H1 (cell line): ENCODE measurements around the gene DOP1A. TPM values are rescaled to one million over a fixed set of nuclear protein-coding genes. Genes with fewer than 3 reads are reported as not detected.

Experiments used
- CTCF ChIA-PET: fragments of 300-600 bp; sonication (Branson Sonifier 250); formaldehyde crosslinking; loops from one replicate; lab custom pipeline; 2021; ENCODE audit not compliant: partially characterized antibody; lab: Charles Lee
- POLR2A ChIA-PET: fragments of 300-600 bp; sonication (Branson Sonifier 250); formaldehyde crosslinking; loops from one replicate; lab custom pipeline; 2021; ENCODE audit warnings: inconsistent platforms; ENCODE audit not compliant: partially characterized antibody; lab: Charles Lee
- DNase-seq, 2 experiments: peaks; one replicate each; pipeline versions ENCODE4 v3.0.0 to v3.0.0-alpha.2; 2010 to 2022; ENCODE audit warnings: low spot score in 2 of 2, low read depth in 1 of 2, mixed read lengths in 1 of 2
- FAIRE-seq: peaks from 2 replicates; lab custom pipeline; 2011; peaks lifted over from hg19 to GRCh38; lab: Jason Lieb, UNC
- H2AFZ ChIP-seq: 2 replicates; pipeline ENCODE4 v1.8.1; 2012; ENCODE audit warnings: low read length, inconsistent platforms
- H2AK5ac ChIP-seq: 2 replicates; pipeline ENCODE4 v1.6.1; 2013; ENCODE audit warnings: low read depth, low read length
- H2BK120ac ChIP-seq: replicated peaks from 2 replicates; pipeline ENCODE3; 2013; ENCODE audit warnings: low read depth, low read length, inconsistent platforms
- H2BK12ac ChIP-seq: 2 replicates; pipeline ENCODE4 v1.6.1; 2013; ENCODE audit warnings: low read depth, low read length
- H2BK15ac ChIP-seq: 2 replicates; pipeline ENCODE4 v1.6.1; 2013; ENCODE audit warnings: low read length
- H2BK20ac ChIP-seq: 2 replicates; pipeline ENCODE4 v1.6.1; 2013; ENCODE audit warnings: low read length
- H2BK5ac ChIP-seq: 2 replicates; pipeline ENCODE4 v1.6.1; 2013; ENCODE audit warnings: low read depth, low read length
- H3K14ac ChIP-seq: 2 replicates; pipeline ENCODE4 v1.6.1; 2013; ENCODE audit warnings: inconsistent platforms; ENCODE audit not compliant: insufficient read length
- H3K18ac ChIP-seq: 2 replicates; pipeline ENCODE4 v1.6.1; 2013; ENCODE audit warnings: low read length; ENCODE audit errors: extremely low read depth
- H3K23ac ChIP-seq: 2 replicates; pipeline ENCODE4 v1.6.1; 2013; ENCODE audit warnings: inconsistent platforms; ENCODE audit not compliant: insufficient read length
- H3K23me2 ChIP-seq: 2 replicates; pipeline ENCODE4 v1.6.1; 2013; ENCODE audit warnings: low read depth, low read length
- H3K27ac ChIP-seq: 2 replicates; pipeline ENCODE4 v1.6.1; 2011; ENCODE audit warnings: low read depth, low read length, inconsistent platforms
- H3K27me3 ChIP-seq, 4 experiments: replicated peaks in 1 of 4; 1 replicate in 1 of 4; 2 replicates in 3 of 4; pipeline versions ENCODE4 v1.6.1 to v1.8.1; 2011 to 2013; ENCODE audit warnings: low read length in 3 of 4, mild to moderate bottlenecking in 3 of 4, inconsistent platforms in 2 of 4, mixed read lengths in 2 of 4, moderate library complexity in 1 of 4; ENCODE audit not compliant: control insufficient read depth in 3 of 4, insufficient read depth in 3 of 4; ENCODE audit errors: extremely low read depth in 1 of 4
- H3K36me3 ChIP-seq, 4 experiments: 2 replicates each; pipeline versions ENCODE4 v1.6.1 to v1.8.1; 2011 to 2013; ENCODE audit warnings: mild to moderate bottlenecking in 4 of 4, low read length in 3 of 4, moderate library complexity in 2 of 4, control low read depth in 1 of 4, inconsistent platforms in 1 of 4; ENCODE audit not compliant: insufficient read depth in 4 of 4, control insufficient read depth in 2 of 4
- H3K4ac ChIP-seq: replicated peaks from 2 replicates; pipeline ENCODE3; 2013; ENCODE audit warnings: low read length, low read depth, mixed read lengths, inconsistent platforms; ENCODE audit not compliant: insufficient read length
- H3K4me1 ChIP-seq, 4 experiments: replicated peaks in 1 of 4; 1 replicate in 1 of 4; 2 replicates in 3 of 4; pipeline versions ENCODE4 v1.6.1 to v1.8.1; 2011 to 2013; ENCODE audit warnings: low read length in 3 of 4, inconsistent platforms in 2 of 4, mixed read lengths in 1 of 4; ENCODE audit not compliant: insufficient read depth in 4 of 4, control insufficient read depth in 3 of 4
- H3K4me2 ChIP-seq, 2 experiments: 2 replicates each; pipeline versions ENCODE4 v1.6.1 to v1.8.1; 2011 to 2013; ENCODE audit warnings: low read depth in 2 of 2, low read length in 2 of 2, control low read depth in 1 of 2, inconsistent platforms in 1 of 2, mild to moderate bottlenecking in 1 of 2; ENCODE audit not compliant: insufficient read depth in 1 of 2
- H3K4me3 ChIP-seq, 4 experiments: fragments of 200-600, 300-600 bp in 1 of 4; sonication (generic), shearing (Covaris generic), sonication (Bioruptor Twin) in 1 of 4; 2 replicates each; pipeline versions ENCODE4 v1.5.1 to v1.8.1; 2011 to 2016; ENCODE audit warnings: low read length in 4 of 4, low read depth in 3 of 4, control low read depth in 2 of 4, inconsistent platforms in 2 of 4, mild to moderate bottlenecking in 2 of 4, mixed read lengths in 1 of 4, moderate library complexity in 1 of 4; ENCODE audit not compliant: insufficient read depth in 2 of 4; ENCODE audit errors: extremely low read depth in 1 of 4
- H3K56ac ChIP-seq: replicated peaks from 2 replicates; pipeline ENCODE3; 2013; ENCODE audit warnings: low read depth, mild to moderate bottlenecking, mixed read lengths, low read length, inconsistent platforms; ENCODE audit not compliant: insufficient read length
- H3K79me1 ChIP-seq: 2 replicates; pipeline ENCODE4 v1.6.1; 2013; ENCODE audit warnings: low read depth, low read length, control low read depth
- H3K79me2 ChIP-seq, 2 experiments: 2 replicates each; pipeline versions ENCODE4 v1.6.1 to v1.8.1; 2012 to 2013; ENCODE audit warnings: low read length in 2 of 2, mild to moderate bottlenecking in 2 of 2, inconsistent platforms in 1 of 2; ENCODE audit not compliant: insufficient read depth in 2 of 2, control insufficient read depth in 1 of 2
- H3K9ac ChIP-seq, 4 experiments: replicated peaks in 1 of 4; 1 replicate in 1 of 4; 2 replicates in 3 of 4; pipeline versions ENCODE4 v1.6.1 to v1.8.1; 2011 to 2013; ENCODE audit warnings: low read depth in 3 of 4, low read length in 3 of 4, control low read depth in 2 of 4, mild to moderate bottlenecking in 2 of 4, moderate library complexity in 2 of 4, inconsistent platforms in 1 of 4; ENCODE audit errors: extremely low read depth in 1 of 4
- H3K9me3 ChIP-seq, 2 experiments: 2 replicates each; pipeline versions ENCODE4 v1.6.1 to v1.8.1; 2012 to 2013; ENCODE audit warnings: mild to moderate bottlenecking in 2 of 2, moderate library complexity in 2 of 2, control low read depth in 1 of 2, inconsistent platforms in 1 of 2, low read depth in 1 of 2, low read length in 1 of 2, mixed read lengths in 1 of 2; ENCODE audit not compliant: insufficient read depth in 2 of 2
- H4K20me1 ChIP-seq, 2 experiments: replicated peaks in 1 of 2; 2 replicates each; pipeline versions ENCODE3 to v1.8.1; 2011 to 2013; ENCODE audit warnings: inconsistent platforms in 2 of 2, low read length in 2 of 2, mild to moderate bottlenecking in 1 of 2; ENCODE audit not compliant: insufficient read depth in 2 of 2, control insufficient read depth in 1 of 2
- H4K5ac ChIP-seq: 2 replicates; pipeline ENCODE4 v1.6.1; 2013; ENCODE audit warnings: low read length, low read depth, mixed read lengths, inconsistent platforms; ENCODE audit not compliant: insufficient read length
- H4K8ac ChIP-seq: 2 replicates; pipeline ENCODE4 v1.8.0; 2013; ENCODE audit warnings: mild to moderate bottlenecking, moderate library complexity, low read length, inconsistent platforms; ENCODE audit not compliant: insufficient read depth; ENCODE audit errors: extremely low read depth
- H4K91ac ChIP-seq: replicated peaks from 2 replicates; pipeline ENCODE3; 2013; ENCODE audit warnings: low read length, mixed read lengths, inconsistent platforms; ENCODE audit not compliant: insufficient read length
- BACH1 ChIP-seq: IDR thresholded peaks from 2 replicates; pipeline ENCODE4 v1.6.1; 2012; ENCODE audit warnings: low read length, improper control_type of control experiment
- GABPA ChIP-seq: IDR thresholded peaks from 2 replicates; pipeline ENCODE4 v1.6.1; 2011; ENCODE audit warnings: mild to moderate bottlenecking, low read length, moderate library complexity, borderline replicate concordance; ENCODE audit not compliant: insufficient read depth
- NANOG ChIP-seq: IDR thresholded peaks from 2 replicates; pipeline ENCODE4 v1.6.1; 2011; ENCODE audit warnings: low read length, low read depth, mild to moderate bottlenecking, inconsistent platforms; ENCODE audit not compliant: insufficient read depth, poor library complexity, severe bottlenecking
- POU5F1 ChIP-seq: IDR thresholded peaks from 2 replicates; pipeline ENCODE4 v1.6.1; 2011; ENCODE audit warnings: low read depth, mild to moderate bottlenecking, low read length, moderate library complexity
- RAD21 ChIP-seq, 2 experiments: IDR thresholded peaks in 1 of 2; conservative IDR thresholded peaks in 1 of 2; 2 replicates each; pipeline ENCODE4 v1.6.1; 2011; ENCODE audit warnings: low read depth in 2 of 2, low read length in 2 of 2, improper control_type of control experiment in 1 of 2, inconsistent platforms in 1 of 2, mild to moderate bottlenecking in 1 of 2, moderate library complexity in 1 of 2
- RFX5 ChIP-seq: IDR thresholded peaks from 2 replicates; pipeline ENCODE4 v1.6.1; 2011; ENCODE audit warnings: low read depth, low read length, improper control_type of control experiment, borderline replicate concordance
- RNF2 ChIP-seq: fragments of 200-900, 300-1000 bp; sonication (generic); IDR thresholded peaks from 2 replicates; pipeline ENCODE4 v1.7.1; 2016; ENCODE audit warnings: borderline replicate concordance, low read depth, mild to moderate bottlenecking, antibody characterized with exemption, low read length; ENCODE audit not compliant: poor library complexity, severe bottlenecking; ENCODE audit errors: missing control alignments
- SAP30 ChIP-seq: fragments of 300-600 bp; sonication (generic); IDR thresholded peaks from 2 replicates; pipeline ENCODE4 v1.7.1; 2012; ENCODE audit warnings: low read length, moderate library complexity, mild to moderate bottlenecking, inconsistent platforms; ENCODE audit not compliant: insufficient read depth, insufficient replicate concordance
- SP4 ChIP-seq: IDR thresholded peaks from 2 replicates; pipeline ENCODE4 v1.6.1; 2012; ENCODE audit warnings: low read length, inconsistent platforms
- TAF7 ChIP-seq: optimal IDR thresholded peaks from 2 replicates; pipeline ENCODE3; 2011; ENCODE audit warnings: low read depth, mild to moderate bottlenecking, inconsistent platforms, low read length, moderate library complexity, borderline replicate concordance
- TBP ChIP-seq: IDR thresholded peaks from 2 replicates; pipeline ENCODE4 v1.6.1; 2011; ENCODE audit warnings: low read depth, low read length, improper control_type of control experiment
- TEAD4 ChIP-seq: IDR thresholded peaks from 2 replicates; pipeline ENCODE4 v1.6.1; 2012; ENCODE audit warnings: low read depth, low read length, inconsistent platforms, mixed read lengths
- WGBS, 2 experiments: shearing (Covaris generic) in 1 of 2; methylation state at CpG; one replicate each; pipeline versions ENCODE4 v1.1.6 to v1.1.7; 2013 to 2015; ENCODE audit warnings: low lambda C conversion rate in 2 of 2, mixed read lengths in 2 of 2, inconsistent platforms in 1 of 2, low coverage in 1 of 2, missing lambda C conversion rate in 1 of 2; ENCODE audit not compliant: insufficient replicate concordance in 2 of 2, insufficient coverage in 1 of 2, insufficient read length in 1 of 2; ENCODE audit errors: extremely low coverage in 1 of 2, missing lambda C conversion rate in 1 of 2; 5-methylcytosine and 5-hydroxymethylcytosine counted together
- polyA plus RNA-seq, 7 experiments: library from polyadenylated mRNA; depleted of rRNA in 3 of 7; stranded (reverse) in 5 of 7; unstranded in 2 of 7; fragments of >200 nt in 5 of 7; fragments of 200-250 nt in 2 of 7; gene quantifications; 1 replicate in 5 of 7; 2 replicates in 1 of 7; 4 replicates in 1 of 7; pipeline versions ENCODE4 v1.2.1 to v1.2.3, GENCODE V29; 2011 to 2013; ENCODE audit warnings: missing spikeins in 2 of 7, mixed read lengths in 2 of 7
- total RNA-seq: library from RNA; stranded (reverse); fragmentation: NEBNext Ultra II Directional; extraction: Animal tissue kit (Norgen Biotek cat#: 25700); gene quantifications from 2 replicates; pipeline ENCODE4 v1.2.1, GENCODE V29; 2021
- TF ChIP-seq, protein P1 (sequence below): IDR thresholded peaks from 2 replicates; pipeline ENCODE4 v1.6.1; 2012; ENCODE audit warnings: inconsistent platforms

Gene DOP1A
- total and polyA plus RNA-seq, 2 of the 8 experiments (the other 6 are each of a cell fraction or from before 2014, with no cell fraction given) = 7.5 to 14.7 TPM

- no peak overlapping the region for H2AK5ac ChIP-seq
- no peak overlapping the region for H2BK20ac ChIP-seq
- H3K4ac ChIP-seq = no peak overlapping the region
- H4K91ac ChIP-seq = no peak overlapping the region
- H4K5ac ChIP-seq = no peak overlapping the region
- ChIA-PET CTCF (interaction anchor here (1.7 kb wide), 1 partner anchor 309 kb away, joined by 3 read pairs; no protein-coding TSS in a partner anchor), POLR2A (no interaction called here)
- H3K4me1 ChIP-seq = no peaks in the 10 kb centered on the region
- no peak overlapping the region for H3K18ac ChIP-seq
- no peak overlapping the region for H3K9ac ChIP-seq
- H2BK15ac ChIP-seq = no peak overlapping the region
- no peak for DNase-seq
- H3K36me3 ChIP-seq = no peaks in the 10 kb centered on the region
- H3K79me1 ChIP-seq = no peaks in the 10 kb centered on the region
- no peak overlapping the region for H2BK5ac ChIP-seq
- no peak overlapping the region for H3K4me3 ChIP-seq
- no peak overlapping the region for H3K27ac ChIP-seq
- H3K9me3 ChIP-seq = no peaks in the 10 kb centered on the region
- H4K8ac ChIP-seq = no peak overlapping the region
- H3K14ac ChIP-seq = no peak overlapping the region
- H3K79me2 ChIP-seq = no peaks in the 10 kb centered on the region
- H3K27me3 ChIP-seq = no peaks in the 10 kb centered on the region
- H2BK12ac ChIP-seq = no peak overlapping the region
- H3K23me2 ChIP-seq = no peaks in the 10 kb centered on the region
- no peak for FAIRE-seq
- H4K20me1 ChIP-seq = no peaks in the 10 kb centered on the region
- no peak overlapping the region for H3K4me2 ChIP-seq
- no peak overlapping the region for H2AFZ ChIP-seq
- 92% methylated on average over 4 of the region's 4 CpGs; no CpG with 5 or more reads in 1 of the 2 experiments for WGBS, 2 experiments
- no peak overlapping the region for H3K23ac ChIP-seq
- no peak overlapping the region for H2BK120ac ChIP-seq
- H3K56ac ChIP-seq = no peak overlapping the region
- TF ChIP-seq, protein P1, sequence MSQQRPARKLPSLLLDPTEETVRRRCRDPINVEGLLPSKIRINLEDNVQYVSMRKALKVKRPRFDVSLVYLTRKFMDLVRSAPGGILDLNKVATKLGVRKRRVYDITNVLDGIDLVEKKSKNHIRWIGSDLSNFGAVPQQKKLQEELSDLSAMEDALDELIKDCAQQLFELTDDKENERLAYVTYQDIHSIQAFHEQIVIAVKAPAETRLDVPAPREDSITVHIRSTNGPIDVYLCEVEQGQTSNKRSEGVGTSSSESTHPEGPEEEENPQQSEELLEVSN = no peak
- TF ChIP-seq BACH1 (no peak), RFX5 (no peak), POU5F1 (no peak), SP4 (no peak), RAD21 (IDR thresholded peaks at IDR 0.05 in 1 of 2, conservative IDR thresholded peaks at IDR 0.05 in 1 of 2; ENCODE audit: low read depth in 2 of 2, low read length in 2 of 2) (no peak), NANOG (no peak), TEAD4 (no peak), TAF7 (no peak), RNF2 (no peak), GABPA (no peak), SAP30 (no peak), TBP (no peak)
Observed at GRCh38 chr6:83202031-83202430, 134.6 kb downstream of the DOP1A start.
